Measurements from ENCODE around the gene EPHA1.

The EPHA1 gene

GRCh38 chr7:143390104-143390772 lies 18.4 kb downstream of the EPHA1 start:
- no peak for DNase-seq (ENCODE audit: low read depth in 4 of 4, low spot score in 1 of 4)

GRCh38 chr7:143389316-143390103 lies 19.1 kb downstream of the EPHA1 start:
- DNase-seq (ENCODE audit: low read depth in 4 of 4, low spot score in 1 of 4): no peak

GRCh38 chr7:143388491-143389101 lies 20.1 kb downstream of the EPHA1 start:
- no peak for DNase-seq (ENCODE audit: low read depth in 4 of 4, low spot score in 1 of 4)

- no peak for DNase-seq (ENCODE audit: low read depth in 4 of 4, low spot score in 1 of 4)
These were observed 20.6 kb downstream of the EPHA1 start for GRCh38 chr7:143388051-143388450.

GRCh38 chr7:143387156-143387975 lies 21.3 kb downstream of the EPHA1 start:
- no peak for DNase-seq (ENCODE audit: low read depth in 4 of 4, low spot score in 1 of 4)

- no peak for DNase-seq (ENCODE audit: low read depth in 4 of 4, low spot score in 1 of 4)
These were observed 22.5 kb downstream of the EPHA1 start for GRCh38 chr7:143385891-143386781.

- DNase-seq (ENCODE audit: low read depth in 4 of 4, low spot score in 1 of 4): no peak
These were observed 23.7 kb downstream of the EPHA1 start for GRCh38 chr7:143384661-143385631.

GRCh38 chr7:143384148-143384547 lies 24.5 kb downstream of the EPHA1 start:
- no peak for DNase-seq (ENCODE audit: low read depth in 4 of 4, low spot score in 1 of 4)

GRCh38 chr7:143383642-143383957 lies 25.1 kb downstream of the EPHA1 start:
- no peak for DNase-seq (ENCODE audit: low read depth in 4 of 4, low spot score in 1 of 4)

GRCh38 chr7:143382791-143383641 lies 25.6 kb downstream of the EPHA1 start:
- no peak for DNase-seq (ENCODE audit: low read depth in 4 of 4, low spot score in 1 of 4)

- no peak for DNase-seq (ENCODE audit: low read depth in 4 of 4, low spot score in 1 of 4)
These were observed 26.4 kb downstream of the EPHA1 start for GRCh38 chr7:143382126-143382790.

- peak in 1 of 4 experiments; percentile 13 for DNase-seq (ENCODE audit: low read depth in 4 of 4, low spot score in 1 of 4)
These were observed 27.1 kb downstream of the EPHA1 start for GRCh38 chr7:143381427-143382125.

- DNase-seq (ENCODE audit: low read depth in 4 of 4, low spot score in 1 of 4): peak; percentile 65 to 89 (median 72)
These were observed 27.8 kb downstream of the EPHA1 start, which contains the start of gene ZYX for GRCh38 chr7:143380646-143381426. TSS of gene ZYX (plus strand) at chr7:143381345. CDS start at chr7:143381572, 227 bp downstream.

GRCh38 chr7:143380260-143380645 lies 28.4 kb downstream of the EPHA1 start:
- DNase-seq (ENCODE audit: low read depth in 4 of 4, low spot score in 1 of 4): peak; percentile 77 to 82 (median 79)

- DNase-seq (ENCODE audit: low read depth in 4 of 4, low spot score in 1 of 4): no peak
These were observed 28.9 kb downstream of the EPHA1 start for GRCh38 chr7:143379611-143380259.

GRCh38 chr7:143376396-143376795 lies 32.3 kb downstream of the EPHA1 start:
- DNase-seq (ENCODE audit: low read depth in 4 of 4, low spot score in 1 of 4): no peak
